HepG2 (cell line): ENCODE data around the gene CHMP4B. TPM values are rescaled to one million over a fixed set of nuclear protein-coding genes. Genes with fewer than 3 reads are reported as not detected.
A peak's percentile ranks its signal among the peaks of the same experiment; 100 is the strongest.

ENCODE experiments used
- AKAP8 ChIP-seq: sonication (generic); formaldehyde crosslinking; IDR thresholded peaks from 2 replicates; pipeline ENCODE4 v1.5.1; 2020; ENCODE audit warnings: mild to moderate bottlenecking, missing genetic modification reagents
- CREBL2 ChIP-seq: sonication (generic); formaldehyde crosslinking; IDR thresholded peaks from 2 replicates; pipeline ENCODE4 v1.8.1; 2023; ENCODE audit warnings: missing genetic modification reagents, mild to moderate bottlenecking, borderline replicate concordance
- EZH2 ChIP-seq: conservative IDR thresholded peaks from 2 replicates; pipeline ENCODE4 v1.6.1; 2012; ENCODE audit warnings: mild to moderate bottlenecking, low read depth, low read length, moderate library complexity
- HNRNPK ChIP-seq: fragments of 200-400 bp; formaldehyde crosslinking; IDR thresholded peaks from 2 replicates; pipeline ENCODE4 v1.6.1; 2018; ENCODE audit warnings: low read length, low read depth, moderate library complexity, mild to moderate bottlenecking; ENCODE audit not compliant: poor library complexity, severe bottlenecking
- HNRNPLL ChIP-seq: fragments of 200-400 bp; formaldehyde crosslinking; IDR thresholded peaks from 2 replicates; pipeline ENCODE4 v1.6.1; 2017; ENCODE audit warnings: mild to moderate bottlenecking, low read depth, low read length; ENCODE audit not compliant: poor library complexity, severe bottlenecking
- KAT2B ChIP-seq: fragments of 150-350 bp; IDR thresholded peaks from 2 replicates; pipeline ENCODE4 v1.6.1; 2014; ENCODE audit warnings: low read depth, low read length, borderline replicate concordance
- KIAA2018 ChIP-seq: sonication (generic); formaldehyde crosslinking; IDR thresholded peaks from 2 replicates; pipeline ENCODE4 v1.5.0; 2020; ENCODE audit warnings: mild to moderate bottlenecking, missing genetic modification reagents, borderline replicate concordance
- MEIS2 ChIP-seq: sonication (generic); formaldehyde crosslinking; IDR thresholded peaks from 2 replicates; pipeline ENCODE4 v1.9.0; 2021; ENCODE audit warnings: mild to moderate bottlenecking, missing genetic modification reagents
- NCOA5 ChIP-seq: sonication (generic); formaldehyde crosslinking; IDR thresholded peaks from 2 replicates; pipeline ENCODE4 v1.4.0; 2020; ENCODE audit warnings: missing genetic modification reagents
- PITX1 ChIP-seq: sonication (generic); formaldehyde crosslinking; IDR thresholded peaks from 2 replicates; pipeline ENCODE4 v1.5.1; 2020; ENCODE audit warnings: mild to moderate bottlenecking, missing genetic modification reagents
- RXRA ChIP-seq: sonication (generic); formaldehyde crosslinking; IDR thresholded peaks from 2 replicates; pipeline ENCODE4 v1.5.1; 2020; ENCODE audit warnings: missing genetic modification reagents
- ZBTB1 ChIP-seq: sonication (generic); formaldehyde crosslinking; IDR thresholded peaks from 2 replicates; pipeline ENCODE4 v1.4.0; 2020; ENCODE audit warnings: missing genetic modification reagents, borderline replicate concordance
- ZFP36L1 ChIP-seq: sonication (generic); formaldehyde crosslinking; IDR thresholded peaks from 2 replicates; pipeline ENCODE4 v1.8.0; 2022; ENCODE audit warnings: mild to moderate bottlenecking, missing genetic modification reagents, moderate library complexity
- ZNF138 ChIP-seq: sonication (generic); formaldehyde crosslinking; IDR thresholded peaks from 2 replicates; pipeline ENCODE4 v1.5.0; 2020; ENCODE audit warnings: mild to moderate bottlenecking, low read depth, missing genetic modification reagents
- ZNF274 ChIP-seq: sonication (generic); formaldehyde crosslinking; IDR thresholded peaks from 2 replicates; pipeline ENCODE4 v1.5.1; 2020; ENCODE audit warnings: mild to moderate bottlenecking, missing genetic modification reagents
- ZNF343 ChIP-seq: sonication (generic); formaldehyde crosslinking; IDR thresholded peaks from 2 replicates; pipeline ENCODE4 v1.4.0; 2020; ENCODE audit warnings: mild to moderate bottlenecking, missing genetic modification reagents
- ZNF576 ChIP-seq: sonication (generic); formaldehyde crosslinking; IDR thresholded peaks from 2 replicates; pipeline ENCODE4 v1.4.0; 2020; ENCODE audit warnings: mild to moderate bottlenecking, missing genetic modification reagents
- ZNF597 ChIP-seq: sonication (generic); formaldehyde crosslinking; IDR thresholded peaks from 2 replicates; pipeline ENCODE4 v1.5.0; 2020; ENCODE audit warnings: missing genetic modification reagents
- ZNF598 ChIP-seq: sonication (generic); formaldehyde crosslinking; IDR thresholded peaks from 2 replicates; pipeline ENCODE4 v1.5.1; 2020; ENCODE audit warnings: mild to moderate bottlenecking, missing genetic modification reagents, borderline replicate concordance
- ZNF850 ChIP-seq: sonication (generic); formaldehyde crosslinking; conservative IDR thresholded peaks from 2 replicates; pipeline ENCODE4 v1.9.0; 2021; ENCODE audit warnings: mild to moderate bottlenecking, missing genetic modification reagents
- polyA plus RNA-seq, 8 experiments: library from polyadenylated mRNA; depleted of rRNA in 3 of 8; stranded (reverse) in 7 of 8; unstranded in 1 of 8; fragments of >200 nt; fragmentation: Illumina TruSeq in 4 of 8; extraction: Trizol in 4 of 8; gene quantifications; 2 replicates each; pipeline versions ENCODE4 v1.2.1 to v1.2.3, GENCODE V29; 2011 to 2016; ENCODE audit warnings: low read depth in 4 of 8, missing spikeins in 1 of 8, mixed read lengths in 1 of 8; ENCODE audit not compliant: insufficient read depth in 1 of 8
- total RNA-seq, 5 experiments: library from RNA; depleted of rRNA; stranded (reverse); fragments of >200 nt; fragmentation: Illumina TruSeq; extraction: Trizol; gene quantifications; 2 replicates each; pipeline ENCODE4 v1.2.3, GENCODE V29; 2016; ENCODE audit warnings: low read depth in 1 of 5

CHMP4B gene
- total and polyA plus RNA-seq, 2 of the 13 experiments (the other 11 are each of a cell fraction or from before 2014, with no cell fraction given), result 40.1 to 45.6 TPM

GRCh38 chr20:33862709-33863403 lies 51.7 kb downstream of the CHMP4B start (continued):
- no peak for TF ChIP-seq ZNF274 (CRISPR knock-in tag)
- TF ChIP-seq KIAA2018 (CRISPR knock-in tag), result 0 out of 2 replicates have a peak, but pooled peaks have one; percentile 58
- TF ChIP-seq HNRNPK, result peak; percentile 64
- TF ChIP-seq CREBL2 (CRISPR knock-in tag), result no peak
- TF ChIP-seq AKAP8, result no peak
- TF ChIP-seq KAT2B, result no peak
- TF ChIP-seq ZFP36L1 (CRISPR knock-in tag), result no peak
- TF ChIP-seq ZBTB1 (CRISPR knock-in tag), result no peak
- TF ChIP-seq PITX1 (CRISPR knock-in tag), result no peak; the same call in 1 of the 2 replicates
- TF ChIP-seq ZNF850 (CRISPR knock-in tag), result no peak
- TF ChIP-seq HNRNPLL, result peak; percentile 55
- TF ChIP-seq NCOA5 (CRISPR knock-in tag), result no peak
- no peak for TF ChIP-seq MEIS2
- TF ChIP-seq RXRA (CRISPR knock-in tag), result peak; percentile 49; the same call in 1 of the 2 replicates
- no peak for TF ChIP-seq ZNF343
- TF ChIP-seq ZNF576 (CRISPR knock-in tag), result no peak
- TF ChIP-seq EZH2, result no peak
- 0 out of 2 replicates have a peak, but pooled peaks have one; percentile 30 for TF ChIP-seq ZNF138
- TF ChIP-seq ZNF597 (CRISPR knock-in tag), result no peak
- peak; percentile 37; the same call in 1 of the 2 replicates for TF ChIP-seq ZNF598 (CRISPR knock-in tag)
